HPDE6-E6E7 (cell line): ENCODE measurements around the gene DAB2.

ENCODE experiments used
- DNase-seq: peaks from one replicate; pipeline ENCODE4 v3.0.0; 2011; ENCODE audit warnings: missing footprints; ENCODE audit errors: extremely low spot score

The DAB2 gene

DNA sequence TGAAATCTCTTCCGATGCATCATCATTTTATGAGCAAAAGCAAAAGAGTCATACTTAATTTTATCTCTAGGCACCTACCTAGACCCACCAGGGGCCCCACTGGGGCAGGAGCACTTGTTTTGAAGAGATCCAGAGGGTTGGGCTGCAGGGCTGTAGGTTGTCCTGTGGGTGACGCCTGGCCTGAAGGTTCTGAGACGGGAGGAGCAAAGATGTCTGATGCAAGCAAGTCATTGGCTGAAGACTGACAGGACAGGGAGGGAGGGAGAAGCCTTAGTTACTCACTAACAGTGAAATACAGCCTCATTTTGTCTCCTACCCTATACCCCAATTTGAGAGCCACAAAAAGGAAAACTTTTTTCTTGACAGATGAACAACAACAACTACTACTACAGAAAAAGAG, 43.4 kb downstream of the DAB2 start:
- DNase-seq = no peak

DNA sequence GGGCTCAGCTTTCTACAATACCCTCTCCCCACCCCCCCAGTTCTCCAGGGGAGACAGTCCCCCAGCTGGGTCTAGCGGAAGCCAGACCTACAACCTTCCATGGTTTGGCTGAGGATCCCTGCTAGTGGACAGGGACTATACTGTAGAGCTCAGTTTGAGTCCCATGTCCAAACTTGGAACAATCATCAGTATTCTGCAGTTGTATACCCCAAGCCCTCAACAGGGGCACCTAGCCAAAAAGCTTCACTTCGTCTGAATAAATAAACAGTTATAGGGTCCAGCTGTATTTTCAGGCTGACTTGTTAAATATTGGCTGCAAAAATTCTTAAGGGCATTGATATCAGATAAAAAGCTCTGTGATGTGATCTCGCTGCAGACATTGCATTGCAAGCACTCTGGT, 45.1 kb downstream of the DAB2 start:
- no peak for DNase-seq

DNA sequence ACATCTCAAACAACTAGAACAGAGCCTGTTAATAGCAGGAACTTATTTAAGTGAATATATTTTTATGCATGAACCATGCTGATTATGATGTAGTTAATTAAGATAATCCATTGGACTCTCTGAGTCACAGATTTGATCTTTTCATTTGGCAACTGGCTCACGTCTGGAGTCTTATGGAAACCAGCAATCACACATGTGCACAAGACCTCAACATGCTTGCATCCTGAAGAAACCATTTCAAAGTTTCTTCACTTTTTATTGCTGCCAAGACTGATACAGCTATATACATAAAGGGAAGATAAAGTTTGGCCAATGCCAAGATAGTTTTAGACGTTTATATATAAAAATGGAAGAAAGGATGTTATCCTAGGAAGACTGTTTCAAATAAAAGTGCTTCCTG, 47.2 kb downstream of the DAB2 start:
- DNase-seq = no peak

DNA sequence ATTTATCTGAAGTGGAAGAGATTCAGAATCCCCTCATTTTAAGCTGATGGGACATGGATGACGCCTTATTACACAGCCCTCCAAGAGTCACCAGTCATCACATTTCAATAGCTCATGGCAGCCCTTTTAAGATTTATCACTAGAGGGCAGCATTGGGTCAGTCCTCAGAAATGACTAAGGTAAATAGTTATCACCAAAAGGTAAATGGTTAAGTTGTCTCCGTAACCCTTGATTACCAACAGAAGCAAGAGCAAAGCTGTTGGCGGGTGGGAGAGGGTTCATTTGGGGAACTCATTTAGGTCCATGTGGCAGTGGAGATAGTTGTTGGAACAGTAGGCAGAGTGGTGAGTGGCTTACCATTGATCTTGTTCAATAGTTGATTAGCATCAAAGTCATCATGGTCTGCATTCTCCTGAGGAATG, 48.5 kb downstream of the DAB2 start:
- peak; percentile 64 for DNase-seq

DNA sequence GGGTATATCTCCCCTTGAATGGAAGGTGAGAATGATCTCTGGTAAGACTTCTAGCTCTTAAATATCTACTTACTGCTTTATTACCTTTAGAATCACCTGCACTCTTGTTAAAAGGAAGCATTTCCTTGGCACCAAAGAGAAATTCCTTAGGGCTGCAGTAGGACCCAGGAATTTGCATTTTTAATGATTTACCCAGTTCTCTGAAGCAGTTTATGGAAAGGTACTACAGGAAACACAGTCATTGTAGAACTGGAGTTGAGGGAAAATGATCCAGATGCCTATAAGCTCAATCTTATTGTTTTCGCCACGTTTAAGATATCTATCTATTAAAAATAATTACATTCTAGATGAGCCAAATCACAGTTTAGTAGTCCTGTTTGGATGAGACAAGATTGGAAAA, 51.0 kb downstream of the DAB2 start:
- DNase-seq = no peak

DNA sequence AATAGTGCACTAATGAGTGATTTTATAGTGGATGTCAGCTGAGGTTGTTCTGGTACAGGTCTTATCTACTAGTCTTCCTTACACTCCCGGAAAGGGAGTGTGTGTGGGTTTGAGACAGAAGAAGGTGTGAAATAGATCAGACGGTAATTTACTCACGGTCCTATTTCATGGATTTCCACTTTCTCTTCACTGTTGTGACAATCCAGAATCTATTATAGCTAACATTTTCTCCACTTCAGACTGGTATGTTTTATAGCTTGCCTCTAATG, 53.5 kb downstream of the DAB2 start:
- DNase-seq = no peak

DNA sequence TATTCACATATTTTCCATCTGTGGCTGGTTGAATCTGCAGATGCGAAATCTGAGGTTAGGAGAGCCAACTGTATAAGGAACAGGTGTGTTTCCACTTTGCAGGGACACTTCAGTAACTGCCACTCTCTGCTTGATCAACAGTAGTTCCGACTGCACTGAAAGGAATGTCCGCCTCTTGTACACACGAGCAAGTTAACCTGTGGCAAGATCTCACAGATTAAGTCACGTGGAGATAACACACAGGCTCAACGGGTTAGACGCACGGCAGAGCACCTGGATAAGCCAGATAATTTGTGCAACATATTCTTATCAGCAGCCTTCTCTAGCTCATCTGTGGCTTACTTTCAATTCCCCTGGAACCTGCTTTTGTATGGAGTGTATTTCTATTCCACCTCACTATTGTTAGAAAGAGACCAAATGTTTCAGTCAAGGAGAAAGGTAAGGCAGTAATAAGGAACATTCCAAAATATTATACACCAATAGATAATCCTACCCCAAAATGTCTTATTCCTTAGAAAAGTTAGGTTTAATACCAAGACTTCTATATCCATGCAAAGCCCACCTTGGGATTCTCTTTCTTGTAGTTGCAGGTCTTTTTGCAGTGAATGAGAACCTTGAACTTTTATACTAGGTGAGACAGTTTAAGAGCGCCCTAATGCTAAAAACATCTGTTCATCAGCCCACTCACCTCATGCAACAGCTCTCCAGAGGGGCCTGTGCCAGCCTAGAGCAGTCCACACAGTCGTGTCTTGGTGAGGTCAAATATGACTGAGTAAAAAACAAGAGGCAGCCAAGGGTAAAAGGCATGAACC, 54.0 kb downstream of the DAB2 start:
- DNase-seq = no peak

DNA sequence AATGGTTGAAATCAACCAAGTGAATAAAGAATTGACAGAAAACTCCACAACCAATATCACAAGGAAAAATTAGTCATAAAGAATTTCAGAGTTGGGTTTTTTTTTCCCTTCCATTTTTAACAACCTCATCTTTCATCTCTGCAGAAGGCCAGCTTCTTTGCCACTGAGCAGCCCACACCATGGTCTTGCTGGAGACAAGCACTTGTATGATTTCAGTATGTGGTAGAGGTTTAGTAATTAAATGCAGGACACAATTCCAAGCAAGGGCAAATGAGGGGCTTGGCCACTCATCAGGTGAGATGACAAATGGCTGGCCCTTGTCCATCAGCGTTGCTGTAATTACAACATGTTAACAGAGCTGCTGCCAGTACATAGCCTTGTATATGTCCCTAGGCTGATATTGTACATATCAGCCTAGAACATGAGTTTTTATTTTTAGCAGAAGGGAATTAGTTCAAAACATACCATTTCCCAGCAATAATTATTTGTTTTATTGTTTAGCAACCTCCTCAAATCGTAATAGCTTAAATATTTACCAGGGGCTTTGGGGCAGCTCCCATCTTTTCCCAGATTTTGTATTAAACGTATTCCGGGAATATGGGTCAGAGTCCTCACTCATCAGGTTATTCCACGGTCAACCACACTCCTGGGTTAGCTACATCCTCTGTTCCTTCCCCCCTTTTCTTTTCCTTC, 55.5 kb downstream of the DAB2 start:
- DNase-seq = no peak

DNA sequence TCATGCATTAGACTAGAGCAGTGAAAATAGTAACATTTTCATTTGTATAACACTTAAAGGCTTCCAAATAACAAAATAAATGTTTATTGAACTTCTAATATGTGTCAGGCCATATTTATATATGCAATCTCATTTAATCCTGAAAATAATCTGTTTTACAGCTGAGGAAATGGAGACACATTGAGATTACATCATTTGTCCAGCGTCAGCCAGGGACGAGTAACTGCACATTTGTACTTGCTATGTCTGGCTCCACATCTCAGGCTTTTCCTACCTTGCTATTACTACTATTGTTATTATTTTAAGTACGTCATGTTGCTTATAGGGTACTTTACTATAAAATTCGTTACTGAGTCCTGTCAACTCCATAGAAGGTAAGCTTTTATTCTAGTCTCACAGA, 56.7 kb downstream of the DAB2 start:
- no peak for DNase-seq

DNA sequence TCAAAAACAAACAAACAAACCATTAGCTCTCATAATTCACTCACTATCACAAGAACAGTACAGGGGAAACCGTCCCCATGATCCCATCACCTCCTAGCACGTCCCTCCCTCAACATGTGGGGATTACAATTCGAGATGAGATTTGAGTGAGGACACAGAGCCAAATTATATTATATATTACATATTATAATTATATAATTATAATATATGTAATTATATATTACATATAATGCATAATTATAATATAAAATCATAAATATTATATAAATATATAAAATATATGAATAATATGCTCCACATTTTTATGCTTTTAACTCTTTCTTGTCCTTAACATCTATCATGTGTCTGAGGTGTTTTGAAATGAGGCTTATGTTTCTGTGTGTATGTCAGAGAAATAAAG, 57.1 kb downstream of the DAB2 start:
- no peak for DNase-seq

DNA sequence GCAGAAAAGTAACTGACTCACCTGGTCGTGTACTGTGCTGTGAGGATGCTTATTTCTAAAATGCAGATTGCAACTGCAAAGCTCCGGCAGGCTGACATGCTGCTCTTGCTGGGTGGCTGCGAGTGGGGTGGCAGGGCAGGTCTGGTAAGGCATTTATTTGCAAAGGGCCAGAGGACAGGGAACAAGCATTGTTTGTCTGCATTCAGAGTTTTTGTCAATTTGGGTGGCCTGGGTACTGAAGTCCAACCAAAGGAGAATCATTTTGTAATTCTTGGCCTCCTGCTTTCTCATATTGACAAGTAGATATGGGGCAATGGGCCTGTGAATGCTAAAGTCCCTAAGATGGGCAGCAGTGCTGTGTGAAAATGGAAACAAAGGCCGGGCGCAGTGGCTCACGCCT, 60.4 kb downstream of the DAB2 start, which contains the start of gene C9:
Gene C9 (minus strand): TSS at position 129 of the 400 bp plus-strand sequence. CDS start 31 bp downstream, at position 98.
- no peak for DNase-seq

DNA sequence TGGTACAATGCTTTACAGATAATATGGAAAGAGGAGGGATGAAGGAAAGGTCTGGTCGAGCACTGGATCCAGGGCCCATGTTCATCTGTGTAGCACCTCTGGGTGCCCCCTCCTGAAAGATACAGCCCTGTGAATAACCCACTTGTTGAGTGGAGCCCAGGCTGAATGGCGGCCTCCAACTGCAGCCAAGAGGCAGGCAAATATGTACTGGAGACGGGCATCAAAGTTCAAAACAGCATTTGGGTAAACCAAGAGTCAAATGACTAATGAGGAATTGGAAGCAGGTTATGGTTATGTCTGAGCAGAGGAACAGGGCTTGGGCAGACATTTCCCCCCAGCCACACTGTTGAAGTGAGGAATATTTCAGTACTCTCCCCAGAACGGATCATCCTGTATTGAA, 61.6 kb downstream of the DAB2 start:
- no peak for DNase-seq

DNA sequence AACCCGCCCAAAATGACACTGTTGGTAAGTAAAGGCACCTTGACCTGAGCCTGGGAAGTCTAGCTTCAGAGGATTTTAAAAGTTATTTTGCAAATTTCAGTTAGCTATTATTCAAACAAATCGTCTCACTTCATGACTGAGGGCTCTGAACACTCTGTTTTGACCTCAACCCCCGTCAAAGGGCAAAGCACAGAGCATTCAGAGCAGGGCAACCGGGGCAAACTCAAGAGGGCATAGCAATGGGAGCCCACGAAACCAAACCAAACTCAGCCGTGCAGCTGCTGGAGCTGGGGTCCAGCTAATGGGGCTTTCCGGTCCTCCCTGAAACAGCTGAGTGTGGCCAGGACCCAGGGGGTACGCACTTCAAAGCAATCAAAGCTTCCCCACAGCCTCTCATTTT, 62.1 kb downstream of the DAB2 start:
- DNase-seq = no peak

DNA sequence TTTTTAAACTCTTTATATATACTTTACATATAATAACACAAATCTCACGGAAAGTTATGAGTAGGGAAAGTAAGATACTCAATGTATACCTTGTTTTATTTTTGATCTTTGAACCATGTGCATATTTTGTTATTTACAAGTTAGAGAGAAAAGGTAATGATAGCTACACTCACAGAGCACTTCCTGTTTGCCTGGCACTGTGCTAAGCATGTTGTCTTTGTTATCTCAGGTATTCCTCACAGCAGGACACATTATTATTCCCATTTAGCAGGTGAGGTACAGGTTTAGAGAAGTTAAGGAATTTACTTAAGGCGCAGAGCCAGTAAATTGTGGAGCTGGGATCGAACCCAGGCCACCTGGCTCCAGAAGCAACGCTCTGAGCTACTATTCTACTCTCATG, 63.5 kb downstream of the DAB2 start:
- DNase-seq = no peak

DNA sequence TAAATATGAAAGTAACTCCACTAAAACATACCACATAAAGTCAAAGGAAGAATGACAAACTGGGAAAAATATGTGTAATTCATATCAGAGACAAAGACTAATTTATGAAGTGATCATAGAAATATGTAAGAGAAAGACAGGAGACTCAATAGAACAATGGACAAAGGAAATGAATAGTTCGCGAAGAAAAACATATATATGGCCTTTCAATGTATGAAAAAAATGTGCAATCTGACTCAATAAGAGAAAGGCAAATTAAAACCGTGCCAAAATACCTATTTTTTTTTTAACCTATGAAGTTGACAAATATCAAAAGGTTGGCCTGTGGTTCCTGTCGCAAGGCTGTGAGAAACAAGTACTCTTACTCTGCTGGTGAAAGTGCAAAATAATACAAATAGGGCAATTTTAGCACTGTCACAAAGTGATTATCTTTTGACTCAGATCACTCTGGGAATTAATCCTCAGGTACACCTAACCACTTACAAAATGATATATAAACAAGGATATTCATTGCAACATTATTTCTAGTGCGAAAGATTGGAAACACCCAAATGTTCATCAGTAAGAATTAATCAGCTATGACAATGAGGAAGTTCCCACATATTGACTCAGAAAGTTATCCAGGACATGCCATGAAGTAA, 64.2 kb downstream of the DAB2 start:
- peak; percentile 49 for DNase-seq

DNA sequence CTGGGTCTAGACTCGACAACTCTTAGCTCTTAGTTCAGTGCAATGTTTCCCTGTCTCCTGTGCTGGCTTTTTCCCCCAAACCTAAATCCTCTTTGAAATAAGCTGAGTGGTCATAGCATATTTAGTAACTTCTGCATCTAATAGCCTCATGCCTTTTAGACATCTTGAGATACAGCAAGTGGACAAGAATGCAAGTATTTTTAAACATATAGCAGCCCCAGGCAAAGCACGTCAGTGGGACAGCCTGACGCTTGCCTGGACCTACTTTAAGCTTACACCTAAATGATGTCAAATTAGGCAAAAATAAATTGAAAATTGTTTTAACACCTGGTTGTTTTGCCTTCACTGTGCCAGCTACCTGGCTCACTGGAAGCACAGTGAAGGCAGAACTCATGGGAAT, 68.5 kb downstream of the DAB2 start:
- DNase-seq = no peak

DNA sequence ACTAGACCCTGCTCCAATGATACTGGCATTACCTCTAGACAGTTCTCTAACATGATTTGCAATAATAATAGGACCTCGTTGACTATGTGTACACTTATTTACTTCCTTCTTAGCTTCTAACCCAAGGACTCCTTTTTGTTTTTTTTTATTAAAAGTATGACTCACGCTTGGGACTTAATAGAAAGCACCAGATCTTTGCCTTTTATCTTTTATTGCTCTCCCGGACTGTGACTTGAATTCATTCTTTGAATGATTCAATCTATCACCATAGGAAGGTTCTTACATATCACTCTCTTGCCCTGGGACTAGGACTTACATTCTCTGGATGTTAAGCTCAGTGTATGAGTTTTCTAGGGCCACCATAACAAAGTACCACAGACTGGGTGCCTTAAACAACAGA, 69.5 kb downstream of the DAB2 start:
- no peak for DNase-seq

DNA sequence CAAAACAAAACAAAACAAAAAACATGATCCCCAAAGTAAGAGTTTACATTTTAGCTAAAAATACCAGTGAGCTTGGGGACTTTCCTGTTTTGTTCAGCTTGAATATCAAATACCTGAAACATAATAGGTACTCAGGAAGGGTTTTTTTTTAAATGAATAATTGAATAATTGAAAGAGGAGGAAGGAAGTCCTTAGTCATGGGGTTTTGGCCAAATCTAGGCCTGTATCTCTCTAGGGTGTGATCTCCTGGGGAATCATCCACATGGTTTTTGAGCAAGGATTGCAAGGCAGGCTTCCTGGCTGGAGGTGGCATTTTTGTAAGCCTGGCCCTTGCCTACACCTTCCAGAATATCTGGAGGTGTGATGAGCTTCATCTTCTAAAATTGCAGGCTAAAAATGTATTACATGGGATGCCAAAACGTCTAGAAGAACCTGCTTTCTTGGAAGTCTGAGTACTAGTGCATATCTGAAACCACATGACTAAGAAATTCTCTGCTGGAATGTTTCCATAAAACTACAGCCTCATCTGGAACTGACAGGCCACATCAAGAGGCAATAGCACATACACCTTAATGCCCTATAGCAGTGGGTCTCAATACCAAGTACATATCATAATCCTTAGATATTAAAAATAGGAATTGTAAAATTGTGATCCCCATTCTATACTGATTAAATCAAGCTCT, 70.9 kb downstream of the DAB2 start:
- DNase-seq = no peak

DNA sequence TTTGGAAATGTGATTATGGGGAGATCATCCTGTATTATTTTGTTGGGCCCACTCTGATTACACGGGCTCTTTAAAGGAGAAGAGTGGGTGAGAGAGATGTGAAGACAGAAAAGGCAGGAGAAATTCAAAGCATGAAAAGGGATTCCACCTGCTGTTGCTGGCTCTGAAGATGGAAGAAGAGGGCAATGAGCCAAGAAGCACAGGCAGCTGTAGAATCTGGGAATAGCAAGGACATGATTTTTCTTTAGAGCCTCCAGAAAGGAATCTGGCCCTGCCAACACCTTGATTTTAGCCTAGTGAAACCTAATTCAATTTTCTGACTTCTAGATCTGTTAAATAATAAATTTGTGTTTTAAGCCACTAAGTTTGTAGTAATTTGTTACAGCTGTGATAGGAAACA, 71.8 kb downstream of the DAB2 start:
- no peak for DNase-seq

DNA sequence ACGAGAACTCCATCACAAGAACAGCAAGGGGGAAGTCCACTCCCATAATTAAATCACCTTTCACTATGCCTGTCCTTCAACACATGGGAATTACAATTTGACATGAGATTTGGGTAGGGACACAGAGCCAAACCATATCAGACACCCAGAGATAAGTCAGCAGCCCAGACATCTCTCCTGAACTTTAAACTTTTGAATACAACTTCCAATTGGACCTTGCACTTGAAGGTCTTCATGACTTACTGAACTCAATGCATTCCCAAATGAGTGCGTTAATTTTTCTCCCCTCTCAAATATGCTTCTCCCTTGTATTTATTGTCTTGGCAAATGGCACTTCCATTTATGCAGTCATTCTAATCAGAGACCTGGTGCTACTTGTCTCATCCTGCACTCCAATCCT, 72.6 kb downstream of the DAB2 start:
- no peak for DNase-seq

DNA sequence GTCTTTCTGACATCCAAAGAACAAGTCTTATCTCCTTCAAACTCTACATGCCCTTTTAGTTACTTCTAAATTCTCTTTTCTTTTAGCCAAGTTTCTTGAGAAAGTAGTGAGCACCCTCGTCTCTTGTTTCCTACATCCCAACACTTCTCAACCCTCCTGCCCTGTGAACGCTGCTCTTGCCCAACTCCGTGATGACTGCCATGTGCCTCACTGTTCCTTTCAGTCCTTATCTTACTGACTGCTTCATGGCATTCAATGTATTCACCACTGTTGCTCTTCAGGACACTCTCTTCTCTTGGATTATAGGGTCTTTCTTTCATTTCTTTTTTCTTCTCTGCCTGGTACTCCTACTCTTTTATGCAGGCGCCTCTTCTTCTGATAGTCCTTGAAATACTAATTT, 75.3 kb downstream of the DAB2 start:
- DNase-seq = no peak

DNA sequence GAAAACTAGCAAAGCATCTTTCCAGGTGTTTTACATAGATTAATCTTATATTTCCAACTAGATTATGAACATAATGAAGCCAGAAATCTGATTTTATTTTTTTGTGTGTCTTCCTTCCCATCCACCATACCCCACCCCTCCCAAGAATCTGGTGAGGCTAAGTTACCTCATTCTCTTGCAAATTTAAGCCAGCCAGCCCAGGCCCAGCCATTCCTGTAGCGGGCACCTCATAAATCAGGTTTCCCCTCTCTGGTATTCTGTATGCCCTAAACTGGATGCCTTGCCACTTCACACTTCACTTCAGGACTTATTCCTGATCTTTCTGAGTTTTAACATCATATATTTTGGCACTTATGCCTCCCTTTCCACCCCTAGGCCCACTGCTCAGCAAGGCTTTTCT, 82.3 kb downstream of the DAB2 start:
- DNase-seq = no peak

DNA sequence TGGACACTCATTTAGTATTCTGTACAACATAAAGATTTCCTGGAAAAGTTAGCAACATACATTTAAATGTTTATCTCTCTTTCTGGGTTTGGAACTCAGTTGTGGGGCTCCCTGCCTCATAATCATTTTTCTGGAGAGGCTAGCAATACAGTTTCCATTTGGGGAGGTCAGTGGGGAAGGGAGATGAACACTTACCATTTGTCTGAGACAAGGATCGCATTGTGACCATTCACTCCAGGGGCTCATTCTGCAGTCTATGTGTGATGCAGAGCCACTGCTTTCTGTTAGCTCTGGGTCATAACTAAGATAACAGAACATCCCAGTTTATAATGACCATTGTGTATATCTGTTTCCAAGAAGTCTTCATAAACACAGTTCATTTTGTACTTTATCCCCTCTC, 82.9 kb downstream of the DAB2 start:
- DNase-seq = no peak
